ENCODE data around the gene HPSE2. TPM values are rescaled to one million over a fixed set of nuclear protein-coding genes. Genes with fewer than 3 reads are reported as not detected.

The HPSE2 gene
- polyA plus RNA-seq, 1 experiment = not detected

GRCh38 chr10:98489561-98490481 lies 745.8 kb downstream of the HPSE2 start:
- Histone ChIP-seq H3K27me3 (ENCODE audit: control insufficient read depth, insufficient read depth, low read length) (no peaks in the 10 kb centered on the region), H3K4me3 (ENCODE audit: low read depth, low read length) (no peak overlapping the region), H3K27ac (ENCODE audit: low read depth, low read length) (no peak overlapping the region), H3K9me3 (ENCODE audit: control insufficient read depth, insufficient read depth, low read length) (no peaks in the 10 kb centered on the region)
- DNase-seq (ENCODE audit: low read depth, low spot score) = no peak
- TF ChIP-seq CTCF (IDR thresholded peaks at IDR 0.05; ENCODE audit: low read depth, low read length) = no peak
- POLR2A ChIA-PET = no interaction called here
- CTCF ChIA-PET = interaction anchor here (0.5 to 1.4 kb wide), 2 partner anchors 15 to 23 kb away, joined by 3 to 4 read pairs; no protein-coding TSS in a partner anchor

GRCh38 chr10:98488669-98489430 lies 746.8 kb downstream of the HPSE2 start:
- Histone ChIP-seq H3K27ac (ENCODE audit: low read depth, low read length) (no peak overlapping the region), H3K9me3 (ENCODE audit: control insufficient read depth, insufficient read depth, low read length) (no peaks in the 10 kb centered on the region), H3K4me3 (ENCODE audit: low read depth, low read length) (no peak overlapping the region), H3K27me3 (ENCODE audit: control insufficient read depth, insufficient read depth, low read length) (no peaks in the 10 kb centered on the region)
- ChIA-PET CTCF (interaction anchor here (1.4 kb wide), 1 partner anchor 22 kb away, joined by 4 read pairs; no protein-coding TSS in a partner anchor), POLR2A (no interaction called here)
- TF ChIP-seq CTCF (IDR thresholded peaks at IDR 0.05; ENCODE audit: low read depth, low read length) = no peak
- DNase-seq (ENCODE audit: low read depth, low spot score) = no peak

- no peaks in the 10 kb centered on the region for H3K27me3 ChIP-seq (ENCODE audit: control insufficient read depth, insufficient read depth, low read length)
- no peaks in the 10 kb centered on the region for H3K9me3 ChIP-seq (ENCODE audit: control insufficient read depth, insufficient read depth, low read length)
- no peak for TF ChIP-seq CTCF (IDR thresholded peaks at IDR 0.05; ENCODE audit: low read depth, low read length)
- no peak overlapping the region for H3K27ac ChIP-seq (ENCODE audit: low read depth, low read length)
- POLR2A ChIA-PET = no interaction called here
- CTCF ChIA-PET = no interaction called here
- DNase-seq (ENCODE audit: low read depth, low spot score) = no peak
- H3K4me3 ChIP-seq (ENCODE audit: low read depth, low read length) = no peak overlapping the region
Measured at GRCh38 chr10:98487649-98488048, 748.0 kb downstream of the HPSE2 start.

- Histone ChIP-seq H3K4me3 (ENCODE audit: low read depth, low read length) (no peak overlapping the region), H3K27me3 (ENCODE audit: control insufficient read depth, insufficient read depth, low read length) (no peaks in the 10 kb centered on the region), H3K27ac (ENCODE audit: low read depth, low read length) (no peak overlapping the region), H3K9me3 (ENCODE audit: control insufficient read depth, insufficient read depth, low read length) (no peaks in the 10 kb centered on the region)
- ChIA-PET CTCF (no interaction called here), POLR2A (no interaction called here)
- no peak for TF ChIP-seq CTCF (IDR thresholded peaks at IDR 0.05; ENCODE audit: low read depth, low read length)
- no peak for DNase-seq (ENCODE audit: low read depth, low spot score)
Measured at GRCh38 chr10:98486421-98486820, 749.2 kb downstream of the HPSE2 start.

- ChIA-PET POLR2A (no interaction called here), CTCF (interaction anchor here (1.0 kb wide), 1 partner anchor 19 kb away, joined by 4 read pairs; no protein-coding TSS in a partner anchor)
- no peak for TF ChIP-seq CTCF (IDR thresholded peaks at IDR 0.05; ENCODE audit: low read depth, low read length)
- no peak for DNase-seq (ENCODE audit: low read depth, low spot score)
- H3K4me3 ChIP-seq (ENCODE audit: low read depth, low read length) = no peak overlapping the region
- no peaks in the 10 kb centered on the region for H3K9me3 ChIP-seq (ENCODE audit: control insufficient read depth, insufficient read depth, low read length)
- no peaks in the 10 kb centered on the region for H3K27me3 ChIP-seq (ENCODE audit: control insufficient read depth, insufficient read depth, low read length)
- H3K27ac ChIP-seq (ENCODE audit: low read depth, low read length) = no peak overlapping the region
Measured at GRCh38 chr10:98485959-98486358, 749.7 kb downstream of the HPSE2 start.

All from AG04450 (cell line).